Measurements from ENCODE around the gene KRTAP9-7. TPM values are rescaled to one million over a fixed set of nuclear protein-coding genes. Genes with fewer than 3 reads are reported as not detected.
"Not testable (repeated sequence)": the region's sequence is repeated elsewhere in the genome, so short reads cannot be mapped to it uniquely, and the experiment has no call there.

Gene KRTAP9-7
- total and polyA plus RNA-seq, 4 donors: not detected

GRCh38 chr17:41251261-41251660 lies 24.2 kb upstream of the KRTAP9-7 start (continued):
- TF ChIP-seq CTCF (IDR thresholded peaks at IDR 0.05; ENCODE audit: low read depth, low read length, missing input control): no peak

DNA sequence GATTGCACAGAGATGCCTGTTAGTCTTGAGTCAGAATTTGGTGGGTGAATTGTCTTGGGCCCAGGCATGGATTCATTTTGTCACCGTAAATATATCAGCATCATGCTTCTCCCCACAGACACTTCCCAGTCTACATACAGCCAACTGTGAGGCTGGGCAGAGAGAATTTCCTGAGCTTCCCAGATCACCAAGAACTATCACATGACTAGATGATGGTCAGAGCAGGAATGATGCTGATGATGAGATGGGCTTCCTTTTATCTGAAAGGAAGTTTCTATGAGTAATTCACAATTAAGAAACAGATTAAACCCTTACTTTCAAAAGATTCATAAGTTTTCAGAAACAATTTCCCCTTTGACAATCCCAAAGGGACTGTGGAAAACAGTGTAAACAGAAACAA lies 20.6 kb upstream of the KRTAP9-7 start:
- no peak for DNase-seq (ENCODE audit: low spot score)
- Histone ChIP-seq H3K4me3 (ENCODE audit: low read depth in 1 of 3, low read length in 3 of 3) (no peak overlapping the region), H3K9me3 (ENCODE audit: control insufficient read depth in 4 of 4, low read length in 3 of 4) (no peaks in the 10 kb centered on the region), H3K36me3 (ENCODE audit: control insufficient read depth in 4 of 4, insufficient read depth in 3 of 4, low read depth in 1 of 4, low read length in 3 of 4) (no peaks in the 10 kb centered on the region), H3K4me1 (ENCODE audit: control insufficient read depth in 4 of 4, insufficient read depth in 4 of 4, low read length in 3 of 4) (no peaks in the 10 kb centered on the region), H3K27me3 (ENCODE audit: control insufficient read depth in 4 of 4, insufficient read depth in 4 of 4, low read length in 3 of 4) (peaks cover 0 to 2% (median 0%) of the 10 kb centered on the region in 4 donors), H3K9ac (ENCODE audit: low read depth in 1 of 2, low read length in 2 of 2) (no peak overlapping the region), H3K27ac (ENCODE audit: low read depth in 1 of 2, low read length in 2 of 2) (no peak overlapping the region)
- WGBS: 0% methylated on average over 1 of the region's 1 CpG
- TF ChIP-seq, protein P1, sequence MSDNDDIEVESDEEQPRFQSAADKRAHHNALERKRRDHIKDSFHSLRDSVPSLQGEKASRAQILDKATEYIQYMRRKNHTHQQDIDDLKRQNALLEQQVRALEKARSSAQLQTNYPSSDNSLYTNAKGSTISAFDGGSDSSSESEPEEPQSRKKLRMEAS (IDR thresholded peaks at IDR 0.05): no peak
- TF ChIP-seq TAF1 (conservative IDR thresholded peaks at IDR 0.05) (no peak), CTCF (IDR thresholded peaks at IDR 0.05; ENCODE audit: low read depth, low read length, missing input control) (no peak)

DNA sequence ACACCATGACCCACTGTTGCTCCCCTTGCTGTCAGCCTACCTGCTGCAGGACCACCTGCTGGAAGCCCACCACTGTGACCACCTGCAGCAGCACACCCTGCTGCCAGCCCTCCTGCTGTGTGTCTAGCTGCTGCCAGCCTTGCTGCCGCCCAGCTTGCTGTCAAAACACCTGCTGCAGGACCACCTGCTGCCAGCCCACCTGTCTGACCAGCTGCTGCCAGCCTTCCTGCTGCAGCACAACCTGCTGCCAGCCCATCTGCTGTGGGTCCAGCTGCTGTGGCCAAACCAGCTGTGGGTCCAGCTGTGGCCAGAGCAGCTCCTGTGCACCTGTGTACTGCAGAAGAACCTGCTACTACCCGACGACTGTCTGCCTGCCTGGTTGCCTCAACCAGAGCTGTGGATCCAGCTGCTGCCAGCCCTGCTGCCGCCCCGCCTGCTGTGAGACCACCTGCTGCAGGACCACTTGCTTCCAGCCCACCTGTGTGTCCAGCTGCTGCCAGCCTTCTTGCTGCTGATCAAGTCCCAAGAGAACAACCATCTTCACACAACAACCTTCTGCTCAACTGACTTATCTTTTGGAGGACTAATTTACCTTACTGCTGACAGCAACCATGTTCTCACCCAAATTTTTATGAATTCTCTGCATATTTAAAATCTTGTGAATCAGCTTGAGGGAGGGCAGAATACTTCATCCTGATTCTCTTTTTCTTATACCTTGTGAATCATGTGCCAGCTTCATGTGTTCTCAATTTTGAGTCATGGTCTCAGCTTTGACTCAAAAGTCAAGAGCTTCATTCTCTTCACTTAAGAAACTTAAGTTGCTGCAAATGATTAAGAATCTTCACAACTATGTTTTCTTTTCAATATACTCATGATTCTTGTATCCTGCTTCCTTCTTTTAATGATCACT lies 19.9 kb upstream of the KRTAP9-7 start, which contains the start of gene KRTAP9-9:
KRTAP9-9 (plus strand) TSS at position 4 of the 910 bp plus-strand sequence.
- WGBS: 62% methylated on average over 5 of the region's 5 CpGs
- H3K9ac ChIP-seq (ENCODE audit: low read depth in 1 of 2, low read length in 2 of 2); H3K9me3 ChIP-seq (ENCODE audit: control insufficient read depth in 4 of 4, low read length in 3 of 4); H3K4me3 ChIP-seq (ENCODE audit: low read depth in 1 of 3, low read length in 3 of 3); H3K36me3 ChIP-seq (ENCODE audit: control insufficient read depth in 4 of 4, insufficient read depth in 3 of 4, low read depth in 1 of 4, low read length in 3 of 4); DNase-seq (ENCODE audit: low spot score); H3K27ac ChIP-seq (ENCODE audit: low read depth in 1 of 2, low read length in 2 of 2); H3K27me3 ChIP-seq (ENCODE audit: control insufficient read depth in 4 of 4, insufficient read depth in 4 of 4, low read length in 3 of 4); H3K4me1 ChIP-seq (ENCODE audit: control insufficient read depth in 4 of 4, insufficient read depth in 4 of 4, low read length in 3 of 4): not testable (repeated sequence)

DNA sequence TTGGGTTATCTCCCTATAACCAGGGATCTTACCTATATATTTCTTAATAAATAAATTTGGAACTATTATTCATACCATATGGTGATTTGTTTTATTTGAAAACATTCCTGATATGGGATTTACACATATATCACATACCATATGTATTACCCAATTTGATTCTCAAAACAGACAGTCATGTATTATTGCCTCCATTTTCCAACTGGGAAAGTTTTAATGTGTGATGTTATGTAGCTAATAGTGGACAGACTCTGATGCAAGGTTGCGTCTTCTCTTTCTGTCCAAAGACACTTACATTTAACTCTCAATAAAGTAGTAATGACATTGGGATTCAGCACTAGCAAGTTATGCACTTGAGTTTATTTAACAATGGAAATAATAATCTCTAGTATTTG lies 19.2 kb upstream of the KRTAP9-7 start:
- DNase-seq (ENCODE audit: low spot score): no peak
- Histone ChIP-seq H3K36me3 (ENCODE audit: control insufficient read depth in 4 of 4, insufficient read depth in 3 of 4, low read depth in 1 of 4, low read length in 3 of 4) (no peaks in the 10 kb centered on the region), H3K27me3 (ENCODE audit: control insufficient read depth in 4 of 4, insufficient read depth in 4 of 4, low read length in 3 of 4) (peaks cover 0 to 2% (median 0%) of the 10 kb centered on the region in 4 donors), H3K9ac (ENCODE audit: low read depth in 1 of 2, low read length in 2 of 2) (no peak overlapping the region), H3K27ac (ENCODE audit: low read depth in 1 of 2, low read length in 2 of 2) (no peak overlapping the region), H3K9me3 (ENCODE audit: control insufficient read depth in 4 of 4, low read length in 3 of 4) (no peaks in the 10 kb centered on the region), H3K4me3 (ENCODE audit: low read depth in 1 of 3, low read length in 3 of 3) (no peak overlapping the region), H3K4me1 (ENCODE audit: control insufficient read depth in 4 of 4, insufficient read depth in 4 of 4, low read length in 3 of 4) (no peaks in the 10 kb centered on the region)
- TF ChIP-seq FOXA1 (IDR thresholded peaks at IDR 0.05): no peak
- WGBS: 93% methylated on average over 1 of the region's 1 CpG
